Loucy (cell line): ENCODE results near the gene PRR7.

Experiments
- CTCF ChIP-seq: fragments of 200-600 bp; sonication (generic); conservative IDR thresholded peaks from 2 replicates; pipeline ENCODE4 v1.5.1; 2014; ENCODE audit warnings: mild to moderate bottlenecking, antibody characterized with exemption, low read length
- EZH2phosphoT487 ChIP-seq: fragments of 200-600 bp; IDR thresholded peaks from 2 replicates; pipeline ENCODE4 v1.6.1; 2018; ENCODE audit warnings: antibody characterized with exemption, mild to moderate bottlenecking, moderate library complexity, borderline replicate concordance

GRCh38 chr5:177423671-177424070 lies 22.9 kb upstream of the PRR7 start:
- TF ChIP-seq CTCF (no peak), EZH2phosphoT487 (no peak)
